H1 (cell line): ENCODE data around the gene RTEL1. TPM values are rescaled to one million over a fixed set of nuclear protein-coding genes. Genes with fewer than 3 reads are reported as not detected.

ENCODE experiments used
- BACH1 ChIP-seq: IDR thresholded peaks from 2 replicates; pipeline ENCODE4 v1.6.1; 2012; ENCODE audit warnings: low read length, improper control_type of control experiment
- BCL11A ChIP-seq, 2 experiments: IDR thresholded peaks; one replicate each; pipeline ENCODE4 v1.6.1; 2011; ENCODE audit warnings: low read depth in 2 of 2, low read length in 2 of 2, mild to moderate bottlenecking in 2 of 2
- JUN ChIP-seq: IDR thresholded peaks from 2 replicates; pipeline ENCODE4 v1.6.1; 2011; ENCODE audit warnings: low read depth, mild to moderate bottlenecking, improper control_type of control experiment, low read length
- JUND ChIP-seq: IDR thresholded peaks from 2 replicates; pipeline ENCODE4 v1.6.1; 2011; ENCODE audit warnings: mild to moderate bottlenecking, improper control_type of control experiment, low read length
- NANOG ChIP-seq: IDR thresholded peaks from 2 replicates; pipeline ENCODE4 v1.6.1; 2011; ENCODE audit warnings: low read length, low read depth, mild to moderate bottlenecking, inconsistent platforms; ENCODE audit not compliant: insufficient read depth, poor library complexity, severe bottlenecking
- POLR2A ChIP-seq, 2 experiments: IDR thresholded peaks; 1 replicate in 1 of 2; 2 replicates in 1 of 2; pipeline ENCODE4 v1.6.1; 2011; ENCODE audit warnings: low read depth in 2 of 2, low read length in 2 of 2, mild to moderate bottlenecking in 2 of 2; ENCODE audit errors: control extremely low read depth in 1 of 2
- POLR2AphosphoS5 ChIP-seq: IDR thresholded peaks from 2 replicates; pipeline ENCODE4 v1.6.1; 2011; ENCODE audit warnings: low read depth, low read length
- SIRT6 ChIP-seq: IDR thresholded peaks from one replicate; pipeline ENCODE4 v1.7.1; 2012; ENCODE audit warnings: low read length, inconsistent platforms
- SIX5 ChIP-seq: IDR thresholded peaks from 2 replicates; pipeline ENCODE4 v1.6.1; 2011; ENCODE audit warnings: mild to moderate bottlenecking, low read depth, low read length
- SP4 ChIP-seq: IDR thresholded peaks from 2 replicates; pipeline ENCODE4 v1.6.1; 2012; ENCODE audit warnings: low read length, inconsistent platforms
- polyA plus RNA-seq, 7 experiments: library from polyadenylated mRNA; depleted of rRNA in 3 of 7; stranded (reverse) in 5 of 7; unstranded in 2 of 7; fragments of >200 nt in 5 of 7; fragments of 200-250 nt in 2 of 7; gene quantifications; 1 replicate in 5 of 7; 2 replicates in 1 of 7; 4 replicates in 1 of 7; pipeline versions ENCODE4 v1.2.1 to v1.2.3, GENCODE V29; 2011 to 2013; ENCODE audit warnings: missing spikeins in 2 of 7, mixed read lengths in 2 of 7
- total RNA-seq: library from RNA; stranded (reverse); fragmentation: NEBNext Ultra II Directional; extraction: Animal tissue kit (Norgen Biotek cat#: 25700); gene quantifications from 2 replicates; pipeline ENCODE4 v1.2.1, GENCODE V29; 2021
- TF ChIP-seq, protein P1 (sequence below): fragments of 300-600 bp; sonication (generic); IDR thresholded peaks from 2 replicates; pipeline ENCODE4 v1.7.1; 2012; ENCODE audit warnings: low read length, moderate library complexity, mild to moderate bottlenecking, inconsistent platforms; ENCODE audit not compliant: insufficient replicate concordance

The RTEL1 gene
- total and polyA plus RNA-seq, 2 of the 8 experiments (the other 6 are each of a cell fraction or from before 2014, with no cell fraction given): 16.2 to 37.1 TPM

DNA sequence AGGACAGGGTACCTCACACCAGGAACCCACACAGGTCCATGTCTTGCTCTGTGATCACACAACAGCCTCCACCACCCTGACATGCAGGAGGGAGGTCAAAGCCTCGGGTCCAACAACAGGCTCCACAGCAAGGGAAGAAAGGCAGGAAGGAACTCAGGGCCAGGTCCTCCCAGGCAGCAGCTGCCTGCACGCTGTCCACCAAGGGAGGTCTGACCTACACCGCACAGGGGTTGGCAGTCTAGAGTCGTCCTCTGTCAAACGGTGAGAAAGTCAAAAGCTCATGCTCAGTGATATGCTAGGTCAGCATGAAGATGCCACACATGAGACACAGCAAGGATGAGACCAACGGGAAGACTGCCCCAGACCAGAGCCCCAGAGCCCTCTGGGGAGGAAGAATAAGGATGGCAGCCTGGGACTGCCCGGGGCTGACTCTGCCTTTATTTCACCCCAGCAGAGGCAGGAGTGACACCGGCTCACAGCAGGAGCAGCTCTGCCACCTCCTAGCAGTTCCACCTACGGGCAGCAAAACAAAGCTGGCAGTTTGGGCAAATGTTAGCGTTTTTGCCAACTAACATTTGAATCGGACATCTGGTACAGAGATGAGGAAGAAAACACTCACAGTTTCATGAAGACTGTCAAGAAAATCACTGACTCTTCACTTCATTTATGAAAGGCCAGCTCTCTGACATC is 39.7 kb upstream of the RTEL1 start (continued):
- TF ChIP-seq, protein P1, sequence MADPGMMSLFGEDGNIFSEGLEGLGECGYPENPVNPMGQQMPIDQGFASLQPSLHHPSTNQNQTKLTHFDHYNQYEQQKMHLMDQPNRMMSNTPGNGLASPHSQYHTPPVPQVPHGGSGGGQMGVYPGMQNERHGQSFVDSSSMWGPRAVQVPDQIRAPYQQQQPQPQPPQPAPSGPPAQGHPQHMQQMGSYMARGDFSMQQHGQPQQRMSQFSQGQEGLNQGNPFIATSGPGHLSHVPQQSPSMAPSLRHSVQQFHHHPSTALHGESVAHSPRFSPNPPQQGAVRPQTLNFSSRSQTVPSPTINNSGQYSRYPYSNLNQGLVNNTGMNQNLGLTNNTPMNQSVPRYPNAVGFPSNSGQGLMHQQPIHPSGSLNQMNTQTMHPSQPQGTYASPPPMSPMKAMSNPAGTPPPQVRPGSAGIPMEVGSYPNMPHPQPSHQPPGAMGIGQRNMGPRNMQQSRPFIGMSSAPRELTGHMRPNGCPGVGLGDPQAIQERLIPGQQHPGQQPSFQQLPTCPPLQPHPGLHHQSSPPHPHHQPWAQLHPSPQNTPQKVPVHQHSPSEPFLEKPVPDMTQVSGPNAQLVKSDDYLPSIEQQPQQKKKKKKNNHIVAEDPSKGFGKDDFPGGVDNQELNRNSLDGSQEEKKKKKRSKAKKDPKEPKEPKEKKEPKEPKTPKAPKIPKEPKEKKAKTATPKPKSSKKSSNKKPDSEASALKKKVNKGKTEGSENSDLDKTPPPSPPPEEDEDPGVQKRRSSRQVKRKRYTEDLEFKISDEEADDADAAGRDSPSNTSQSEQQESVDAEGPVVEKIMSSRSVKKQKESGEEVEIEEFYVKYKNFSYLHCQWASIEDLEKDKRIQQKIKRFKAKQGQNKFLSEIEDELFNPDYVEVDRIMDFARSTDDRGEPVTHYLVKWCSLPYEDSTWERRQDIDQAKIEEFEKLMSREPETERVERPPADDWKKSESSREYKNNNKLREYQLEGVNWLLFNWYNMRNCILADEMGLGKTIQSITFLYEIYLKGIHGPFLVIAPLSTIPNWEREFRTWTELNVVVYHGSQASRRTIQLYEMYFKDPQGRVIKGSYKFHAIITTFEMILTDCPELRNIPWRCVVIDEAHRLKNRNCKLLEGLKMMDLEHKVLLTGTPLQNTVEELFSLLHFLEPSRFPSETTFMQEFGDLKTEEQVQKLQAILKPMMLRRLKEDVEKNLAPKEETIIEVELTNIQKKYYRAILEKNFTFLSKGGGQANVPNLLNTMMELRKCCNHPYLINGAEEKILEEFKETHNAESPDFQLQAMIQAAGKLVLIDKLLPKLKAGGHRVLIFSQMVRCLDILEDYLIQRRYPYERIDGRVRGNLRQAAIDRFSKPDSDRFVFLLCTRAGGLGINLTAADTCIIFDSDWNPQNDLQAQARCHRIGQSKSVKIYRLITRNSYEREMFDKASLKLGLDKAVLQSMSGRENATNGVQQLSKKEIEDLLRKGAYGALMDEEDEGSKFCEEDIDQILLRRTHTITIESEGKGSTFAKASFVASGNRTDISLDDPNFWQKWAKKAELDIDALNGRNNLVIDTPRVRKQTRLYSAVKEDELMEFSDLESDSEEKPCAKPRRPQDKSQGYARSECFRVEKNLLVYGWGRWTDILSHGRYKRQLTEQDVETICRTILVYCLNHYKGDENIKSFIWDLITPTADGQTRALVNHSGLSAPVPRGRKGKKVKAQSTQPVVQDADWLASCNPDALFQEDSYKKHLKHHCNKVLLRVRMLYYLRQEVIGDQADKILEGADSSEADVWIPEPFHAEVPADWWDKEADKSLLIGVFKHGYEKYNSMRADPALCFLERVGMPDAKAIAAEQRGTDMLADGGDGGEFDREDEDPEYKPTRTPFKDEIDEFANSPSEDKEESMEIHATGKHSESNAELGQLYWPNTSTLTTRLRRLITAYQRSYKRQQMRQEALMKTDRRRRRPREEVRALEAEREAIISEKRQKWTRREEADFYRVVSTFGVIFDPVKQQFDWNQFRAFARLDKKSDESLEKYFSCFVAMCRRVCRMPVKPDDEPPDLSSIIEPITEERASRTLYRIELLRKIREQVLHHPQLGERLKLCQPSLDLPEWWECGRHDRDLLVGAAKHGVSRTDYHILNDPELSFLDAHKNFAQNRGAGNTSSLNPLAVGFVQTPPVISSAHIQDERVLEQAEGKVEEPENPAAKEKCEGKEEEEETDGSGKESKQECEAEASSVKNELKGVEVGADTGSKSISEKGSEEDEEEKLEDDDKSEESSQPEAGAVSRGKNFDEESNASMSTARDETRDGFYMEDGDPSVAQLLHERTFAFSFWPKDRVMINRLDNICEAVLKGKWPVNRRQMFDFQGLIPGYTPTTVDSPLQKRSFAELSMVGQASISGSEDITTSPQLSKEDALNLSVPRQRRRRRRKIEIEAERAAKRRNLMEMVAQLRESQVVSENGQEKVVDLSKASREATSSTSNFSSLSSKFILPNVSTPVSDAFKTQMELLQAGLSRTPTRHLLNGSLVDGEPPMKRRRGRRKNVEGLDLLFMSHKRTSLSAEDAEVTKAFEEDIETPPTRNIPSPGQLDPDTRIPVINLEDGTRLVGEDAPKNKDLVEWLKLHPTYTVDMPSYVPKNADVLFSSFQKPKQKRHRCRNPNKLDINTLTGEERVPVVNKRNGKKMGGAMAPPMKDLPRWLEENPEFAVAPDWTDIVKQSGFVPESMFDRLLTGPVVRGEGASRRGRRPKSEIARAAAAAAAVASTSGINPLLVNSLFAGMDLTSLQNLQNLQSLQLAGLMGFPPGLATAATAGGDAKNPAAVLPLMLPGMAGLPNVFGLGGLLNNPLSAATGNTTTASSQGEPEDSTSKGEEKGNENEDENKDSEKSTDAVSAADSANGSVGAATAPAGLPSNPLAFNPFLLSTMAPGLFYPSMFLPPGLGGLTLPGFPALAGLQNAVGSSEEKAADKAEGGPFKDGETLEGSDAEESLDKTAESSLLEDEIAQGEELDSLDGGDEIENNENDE: no peak
- TF ChIP-seq SP4 (no peak), POLR2AphosphoS5 (no peak), BCL11A (IDR thresholded peaks at IDR 0.05; ENCODE audit: low read depth in 2 of 2, low read length in 2 of 2) (no peak), SIRT6 (no peak), JUND (no peak), SIX5 (no peak), POLR2A (IDR thresholded peaks at IDR 0.05; ENCODE audit: control extremely low read depth in 1 of 2, low read depth in 2 of 2, low read length in 2 of 2) (no peak), BACH1 (no peak), NANOG (no peak), JUN (no peak)
